NT2/D1 (cell line): ENCODE results near the gene GPC6.

ENCODE experiments used
- SUZ12 ChIP-seq: IDR thresholded peaks from 2 replicates; pipeline ENCODE4 v1.6.1; 2011; ENCODE audit not compliant: insufficient read length, insufficient read depth; ENCODE audit errors: extremely low read depth
- YY1 ChIP-seq: IDR thresholded peaks from 2 replicates; pipeline ENCODE4 v1.6.1; 2011; ENCODE audit not compliant: insufficient read length, insufficient read depth
- ZNF274 ChIP-seq: IDR thresholded peaks from 2 replicates; pipeline ENCODE4 v1.6.1; 2011; ENCODE audit warnings: mild to moderate bottlenecking, low read depth, low read length

DNA sequence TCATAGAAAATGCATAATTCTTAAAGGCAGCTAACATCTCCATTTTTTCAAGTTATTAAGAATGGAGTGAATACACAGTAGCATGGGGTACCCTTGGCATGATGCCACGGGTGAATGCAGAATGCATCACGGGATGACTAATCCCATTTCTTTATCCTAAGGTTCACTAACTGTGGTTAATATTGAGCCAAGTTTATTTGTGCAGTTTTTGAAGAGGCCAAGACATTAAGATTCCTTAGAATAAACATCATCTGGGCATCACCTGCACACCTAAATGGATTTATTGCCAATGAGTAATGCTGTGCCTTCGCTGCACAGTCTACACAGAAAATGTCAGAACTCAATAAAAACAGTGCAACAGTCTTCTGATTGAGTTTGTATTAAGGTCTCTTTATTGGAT is 333.1 kb downstream of the GPC6 start:
- TF ChIP-seq YY1 (no peak), ZNF274 (no peak), SUZ12 (no peak)
